ENCODE results near the gene C1orf122.
"Not testable (repeated sequence)": the region's sequence is repeated elsewhere in the genome, so short reads cannot be mapped to it uniquely, and the experiment has no call there.

C1orf122 gene

DNA sequence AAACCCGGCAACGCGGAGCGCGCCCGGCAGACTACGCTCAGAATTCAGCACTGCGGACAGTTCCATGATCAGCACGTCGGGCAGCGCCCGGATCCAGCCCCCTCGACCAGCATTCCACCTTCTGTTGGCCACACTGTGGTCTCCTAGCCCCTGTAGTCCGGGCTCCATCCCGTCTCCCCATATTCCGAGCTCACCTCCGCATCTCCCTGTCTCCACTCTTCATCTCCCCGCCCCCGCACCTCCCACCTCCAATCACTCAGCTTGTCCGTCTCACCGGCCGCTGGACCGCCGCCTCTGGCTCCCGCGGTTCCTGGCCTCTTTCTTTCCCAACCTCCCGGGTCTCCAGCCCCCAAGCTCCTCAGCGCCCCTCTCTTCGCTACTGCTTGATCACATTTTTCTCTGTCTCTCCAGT is 43.2 kb upstream of the C1orf122 start:
- Mint-ChIP-seq H3K36me3 (ENCODE audit: low read depth) (no peaks in the 10 kb centered on the region), H3K4me3 (no peak overlapping the region), H3K4me1 (peaks cover 5% of the 10 kb centered on the region), H3K27me3 (ENCODE audit: low read depth, poor library complexity) (peaks cover 81% of the 10 kb centered on the region), H3K27ac (no peak overlapping the region), H3K9me3 (peaks cover 5% of the 10 kb centered on the region)
- DNase-seq, result peak; percentile 94
- no peak for TF ChIP-seq CTCF (IDR thresholded peaks at IDR 0.05)

DNA sequence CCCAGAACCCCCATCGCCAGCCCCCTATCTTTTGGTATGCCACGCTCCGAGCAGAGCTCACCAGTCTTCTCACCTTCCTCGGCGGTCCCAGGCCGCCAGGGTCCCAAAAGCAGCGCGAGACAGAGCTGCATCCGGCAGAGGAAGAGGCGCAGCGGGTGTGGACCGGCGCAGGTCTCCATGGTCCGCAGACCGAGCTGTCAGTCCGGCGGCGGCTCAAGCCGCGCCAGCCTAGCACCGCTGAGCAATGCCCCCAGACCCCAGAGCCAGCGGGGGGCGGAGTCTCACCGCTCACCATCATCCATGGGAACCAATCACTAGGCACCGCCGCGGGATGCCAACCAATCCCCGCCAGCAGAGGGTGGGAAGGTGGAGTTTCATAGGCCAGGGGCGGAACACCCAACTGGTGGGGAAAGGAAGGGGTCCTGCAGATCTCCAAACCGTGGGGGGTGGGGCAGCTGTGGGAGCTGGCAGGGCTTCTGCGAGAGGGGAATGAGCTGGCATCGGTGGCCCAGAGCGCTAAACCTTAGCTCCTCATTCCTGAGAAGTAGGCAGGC is 42.6 kb upstream of the C1orf122 start, which contains the start of gene EPHA10:
EPHA10 (minus strand) TSS at position 233 of the 554 bp plus-strand sequence; CDS start at position 179, 54 bp downstream.
- TF ChIP-seq CTCF (IDR thresholded peaks at IDR 0.05), result no peak
- no peak within 1 kb of the TSS for H3K4me3 Mint-ChIP-seq
- no peak within 1 kb of the TSS for H3K27ac Mint-ChIP-seq
- H3K27me3 Mint-ChIP-seq (ENCODE audit: low read depth, poor library complexity), result peaks cover 86% of the 10 kb centered on the region
- H3K4me1 Mint-ChIP-seq, result peaks cover 5% of the 10 kb centered on the region
- H3K36me3 Mint-ChIP-seq (ENCODE audit: low read depth), result no peaks in the 10 kb centered on the region
- DNase-seq, result peak; percentile 26
- peaks cover 5% of the 10 kb centered on the region for H3K9me3 Mint-ChIP-seq

DNA sequence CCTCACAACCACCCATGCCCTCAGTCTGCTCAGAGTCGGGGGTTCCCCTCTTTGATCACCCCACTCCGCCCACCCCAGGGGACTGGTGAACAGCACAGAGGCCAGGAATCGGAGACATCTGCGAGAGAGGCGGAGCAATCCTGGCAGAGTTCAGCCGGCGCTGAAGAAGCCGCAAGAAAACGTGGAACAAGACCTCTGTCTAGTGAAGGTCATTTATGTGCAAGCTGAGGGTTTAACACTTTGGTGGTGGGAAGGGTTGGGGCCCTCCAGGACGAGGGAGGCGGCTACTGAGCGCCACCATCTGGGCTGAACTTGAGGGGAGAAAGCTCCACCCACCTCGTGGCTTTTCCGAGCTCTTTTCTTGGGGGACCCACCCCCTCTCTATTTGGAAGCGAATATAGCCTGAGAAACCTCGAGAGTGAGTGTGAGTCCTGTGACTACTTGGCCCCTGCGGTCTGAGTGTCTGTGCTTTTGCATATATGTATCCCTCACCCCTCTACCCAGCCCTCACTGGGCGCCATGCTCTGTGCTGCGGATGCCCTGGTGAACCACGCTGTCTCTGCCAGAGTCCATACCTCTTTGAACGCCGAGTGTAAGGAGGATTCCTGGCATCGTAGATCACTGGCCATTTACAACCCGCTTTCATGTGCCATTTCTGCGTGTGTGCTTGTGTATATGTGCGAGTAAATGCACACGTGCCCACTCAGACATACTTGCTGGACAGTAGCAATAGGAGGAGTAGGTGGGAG is 41.5 kb upstream of the C1orf122 start:
- no peak overlapping the region for H3K4me3 Mint-ChIP-seq
- no peak for TF ChIP-seq CTCF (IDR thresholded peaks at IDR 0.05)
- H3K27ac Mint-ChIP-seq, result no peak overlapping the region
- H3K9me3 Mint-ChIP-seq, result peaks cover 5% of the 10 kb centered on the region
- H3K4me1 Mint-ChIP-seq, result peaks cover 5% of the 10 kb centered on the region
- DNase-seq, result no peak
- H3K36me3 Mint-ChIP-seq (ENCODE audit: low read depth), result no peaks in the 10 kb centered on the region
- peaks cover 98% of the 10 kb centered on the region for H3K27me3 Mint-ChIP-seq (ENCODE audit: low read depth, poor library complexity)

- DNase-seq, result no peak
- Mint-ChIP-seq H3K4me3 (no peak overlapping the region), H3K36me3 (ENCODE audit: low read depth) (no peaks in the 10 kb centered on the region), H3K27me3 (ENCODE audit: low read depth, poor library complexity) (peaks cover 89% of the 10 kb centered on the region), H3K4me1 (peaks cover 5% of the 10 kb centered on the region), H3K27ac (no peak overlapping the region), H3K9me3 (peaks cover 5% of the 10 kb centered on the region)
- no peak for TF ChIP-seq CTCF (IDR thresholded peaks at IDR 0.05)
These were observed 40.1 kb upstream of the C1orf122 start for GRCh38 chr1:37767488-37767887.

DNA sequence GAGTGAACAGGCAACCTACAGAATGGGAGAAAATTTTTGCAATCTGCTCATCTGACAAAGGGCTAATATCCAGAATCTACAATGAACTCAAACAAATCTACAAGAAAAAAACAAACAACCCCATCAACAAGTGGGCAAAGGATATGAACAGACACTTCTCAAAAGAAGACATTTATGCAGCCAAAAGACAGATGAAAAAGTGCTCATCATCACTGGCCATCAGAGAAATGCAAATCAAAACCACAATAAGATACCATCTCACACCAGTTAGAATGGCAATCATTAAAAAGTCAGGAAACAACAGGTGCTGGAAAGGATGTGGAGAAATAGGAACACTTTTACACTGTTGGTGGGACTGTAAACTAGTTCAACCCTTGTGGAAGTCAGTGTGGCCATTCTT is 36.1 kb upstream of the C1orf122 start:
- Mint-ChIP-seq H3K27me3 (ENCODE audit: low read depth, poor library complexity) (peaks cover 75% of the 10 kb centered on the region), H3K9me3 (peaks cover 26% of the 10 kb centered on the region)
- DNase-seq; H3K36me3 Mint-ChIP-seq (ENCODE audit: low read depth); H3K27ac Mint-ChIP-seq; H3K4me3 Mint-ChIP-seq; H3K4me1 Mint-ChIP-seq: not testable (repeated sequence)

DNA sequence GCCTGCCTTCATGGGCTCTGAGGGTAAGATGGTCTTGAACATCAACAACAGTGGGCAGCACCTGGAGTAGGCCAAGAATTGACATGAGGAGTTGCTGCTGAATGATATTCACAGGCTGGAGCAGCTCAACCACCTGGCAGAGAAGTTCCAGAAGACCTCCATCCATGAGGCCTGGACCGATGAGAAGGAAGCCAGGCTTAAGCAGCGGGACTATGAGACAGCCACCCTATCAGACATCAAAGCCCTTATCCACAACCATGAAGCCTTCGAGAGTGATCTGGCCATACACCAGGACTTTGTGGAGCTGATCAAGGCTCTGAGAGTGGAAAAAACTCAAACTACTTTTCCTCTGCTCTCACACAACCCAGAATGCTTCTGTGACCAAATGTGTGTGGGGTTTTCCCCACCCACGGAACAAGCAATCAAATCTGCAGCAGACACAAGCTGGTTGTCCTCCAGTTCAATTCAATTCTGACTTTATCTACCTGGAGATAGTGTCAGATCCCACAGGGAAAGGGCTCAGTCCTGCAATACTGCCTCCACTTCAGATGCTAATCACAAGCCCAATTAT is 30.6 kb upstream of the C1orf122 start:
- Mint-ChIP-seq H3K4me3 (no peak overlapping the region), H3K4me1 (no peaks in the 10 kb centered on the region), H3K27ac (no peak overlapping the region), H3K36me3 (ENCODE audit: low read depth) (no peaks in the 10 kb centered on the region), H3K27me3 (ENCODE audit: low read depth, poor library complexity) (peaks cover 78% of the 10 kb centered on the region), H3K9me3 (peaks cover 26% of the 10 kb centered on the region)
- no peak for TF ChIP-seq CTCF (IDR thresholded peaks at IDR 0.05)
- no peak for DNase-seq
